ENCODE data around the gene ZFP57.
"Not testable (repeated sequence)": the region's sequence is repeated elsewhere in the genome, so short reads cannot be mapped to it uniquely, and the experiment has no call there.

Gene ZFP57

GRCh38 chr6:29674008-29674407, 6.9 kb downstream of the ZFP57 start:
- no peak for TF ChIP-seq CTCF (IDR thresholded peaks at IDR 0.05)
- no peak for TF ChIP-seq ZFX (IDR thresholded peaks at IDR 0.05; ENCODE audit: borderline replicate concordance)
- no peak overlapping the region for H3K27ac ChIP-seq

- no peak overlapping the region for H3K27ac ChIP-seq
- TF ChIP-seq CTCF (IDR thresholded peaks at IDR 0.05) (no peak), ZFX (IDR thresholded peaks at IDR 0.05; ENCODE audit: borderline replicate concordance) (no peak)
These were observed 7.8 kb downstream of the ZFP57 start for GRCh38 chr6:29673161-29673560.

GRCh38 chr6:29672116-29672515, 8.8 kb downstream of the ZFP57 start:
- not testable (repeated sequence) for H3K27ac ChIP-seq

- no peak overlapping the region for H3K27ac ChIP-seq
- TF ChIP-seq ZFX (IDR thresholded peaks at IDR 0.05; ENCODE audit: borderline replicate concordance) (no peak), CTCF (IDR thresholded peaks at IDR 0.05) (no peak)
These were observed 9.9 kb downstream of the ZFP57 start for GRCh38 chr6:29671026-29671425.

GRCh38 chr6:29667158-29667557, 13.8 kb downstream of the ZFP57 start:
- TF ChIP-seq ZFX (IDR thresholded peaks at IDR 0.05; ENCODE audit: borderline replicate concordance) (no peak), CTCF (IDR thresholded peaks at IDR 0.05) (no peak)

GRCh38 chr6:29666826-29667130, 14.2 kb downstream of the ZFP57 start:
- no peak overlapping the region for H3K27ac ChIP-seq
- TF ChIP-seq CTCF (IDR thresholded peaks at IDR 0.05) (no peak), ZFX (IDR thresholded peaks at IDR 0.05; ENCODE audit: borderline replicate concordance) (no peak)

More at GRCh38 chr6:29667158-29667557, 13.8 kb downstream of the ZFP57 start:
- no peak overlapping the region for H3K27ac ChIP-seq

GRCh38 chr6:29665942-29666825, 14.8 kb downstream of the ZFP57 start:
- no peak for TF ChIP-seq ZFX (IDR thresholded peaks at IDR 0.05; ENCODE audit: borderline replicate concordance)
- no peak for TF ChIP-seq CTCF (IDR thresholded peaks at IDR 0.05)
- no peak overlapping the region for H3K27ac ChIP-seq
